ENCODE results near the gene SPOUT1. TPM values are rescaled to one million over a fixed set of nuclear protein-coding genes. Genes with fewer than 3 reads are reported as not detected.
A peak's percentile ranks its signal among the peaks of the same experiment; 100 is the strongest.

SPOUT1 gene
- total and polyA plus RNA-seq, 2 donors (not counting 1 experiment from before 2014, with no cell fraction given): 73.0 to 86.4 TPM

DNA sequence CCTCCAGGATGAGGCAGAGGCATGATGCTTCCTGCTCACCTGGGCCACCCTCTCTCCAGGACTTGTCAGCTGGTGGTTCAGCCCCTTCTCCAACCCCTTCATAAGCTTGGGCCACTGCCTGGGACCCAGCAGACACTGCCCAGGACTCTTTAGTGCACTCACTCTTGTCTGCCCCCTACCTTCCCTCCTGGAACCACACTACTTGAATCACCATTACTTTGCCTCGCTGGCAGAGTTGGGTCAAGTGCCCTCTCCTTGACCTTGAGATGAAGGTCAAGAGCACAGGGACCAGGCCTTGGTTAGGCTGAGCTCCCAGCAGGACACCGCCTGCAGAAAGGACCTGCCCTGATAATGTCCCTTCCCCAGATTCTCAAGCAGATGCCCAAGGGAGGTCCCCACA lies 19.8 kb downstream of the SPOUT1 start:
- H3K36me3 ChIP-seq (replicated peaks in 1 of 2; ENCODE audit: control extremely low read depth in 1 of 2, control insufficient read depth in 1 of 2, extremely low read depth in 1 of 2, insufficient read depth in 2 of 2, low read length in 1 of 2): peaks cover 0 to 25% of the 10 kb centered on the region in 2 experiments
- peak overlapping the region; percentile 10 for H3K27ac Mint-ChIP-seq
- no peaks in the 10 kb centered on the region for H4K20me1 ChIP-seq (ENCODE audit: control insufficient read depth, insufficient read depth, low read length, poor library complexity, severe bottlenecking)
- intact Hi-C loops (cut with micrococcal nuclease): no loop called here
- H3K4me1 ChIP-seq (ENCODE audit: control insufficient read depth in 2 of 2, insufficient read depth in 2 of 2, low read length in 2 of 2): no peaks in the 10 kb centered on the region
- H3K27ac ChIP-seq (ENCODE audit: low read length in 2 of 2): no peak overlapping the region
- no peaks in the 10 kb centered on the region for H3K4me1 Mint-ChIP-seq
- 81% methylated on average over 2 of the region's 2 CpGs for WGBS (ENCODE audit: insufficient coverage)
- no peaks in the 10 kb centered on the region for H3K9me3 Mint-ChIP-seq (ENCODE audit: insufficient read depth)
- no peak overlapping the region for H3K4me3 Mint-ChIP-seq
- H3K4me3 ChIP-seq (ENCODE audit: control extremely low read depth in 1 of 5, extremely low read depth in 1 of 5, insufficient read depth in 1 of 5, low read depth in 2 of 5, low read length in 4 of 5): no peak overlapping the region
- no peaks in the 10 kb centered on the region for H3K9me3 ChIP-seq (ENCODE audit: control extremely low read depth in 1 of 3, control insufficient read depth in 2 of 3, insufficient read depth in 1 of 3, low read length in 2 of 3)
- H3K27me3 ChIP-seq (replicated peaks in 1 of 4; ENCODE audit: control extremely low read depth in 1 of 4, control insufficient read depth in 3 of 4, insufficient read depth in 4 of 4, low read length in 3 of 4): no peaks in the 10 kb centered on the region
- no peak overlapping the region for H3K9ac ChIP-seq (ENCODE audit: low read length)
- no peaks in the 10 kb centered on the region for H3K27me3 Mint-ChIP-seq
- TF ChIP-seq EZH2 (IDR thresholded peaks at IDR 0.05; ENCODE audit: borderline replicate concordance, insufficient read depth, low read depth, low read length, poor library complexity, severe bottlenecking): no peak
- TF ChIP-seq, protein P1, sequence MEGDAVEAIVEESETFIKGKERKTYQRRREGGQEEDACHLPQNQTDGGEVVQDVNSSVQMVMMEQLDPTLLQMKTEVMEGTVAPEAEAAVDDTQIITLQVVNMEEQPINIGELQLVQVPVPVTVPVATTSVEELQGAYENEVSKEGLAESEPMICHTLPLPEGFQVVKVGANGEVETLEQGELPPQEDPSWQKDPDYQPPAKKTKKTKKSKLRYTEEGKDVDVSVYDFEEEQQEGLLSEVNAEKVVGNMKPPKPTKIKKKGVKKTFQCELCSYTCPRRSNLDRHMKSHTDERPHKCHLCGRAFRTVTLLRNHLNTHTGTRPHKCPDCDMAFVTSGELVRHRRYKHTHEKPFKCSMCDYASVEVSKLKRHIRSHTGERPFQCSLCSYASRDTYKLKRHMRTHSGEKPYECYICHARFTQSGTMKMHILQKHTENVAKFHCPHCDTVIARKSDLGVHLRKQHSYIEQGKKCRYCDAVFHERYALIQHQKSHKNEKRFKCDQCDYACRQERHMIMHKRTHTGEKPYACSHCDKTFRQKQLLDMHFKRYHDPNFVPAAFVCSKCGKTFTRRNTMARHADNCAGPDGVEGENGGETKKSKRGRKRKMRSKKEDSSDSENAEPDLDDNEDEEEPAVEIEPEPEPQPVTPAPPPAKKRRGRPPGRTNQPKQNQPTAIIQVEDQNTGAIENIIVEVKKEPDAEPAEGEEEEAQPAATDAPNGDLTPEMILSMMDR (IDR thresholded peaks at IDR 0.05): no peak
- ChIA-PET CTCF (interaction anchor here (1.1 to 1.2 kb wide), 2 partner anchors 10 to 164 kb away, joined by 3 read pairs; no protein-coding TSS in a partner anchor), POLR2A (no interaction called here)
- H3K79me2 ChIP-seq (ENCODE audit: control insufficient read depth, insufficient read depth, low read length): no peaks in the 10 kb centered on the region
- H3K4me2 ChIP-seq (replicated peaks; ENCODE audit: low read depth, low read length, poor library complexity, severe bottlenecking): no peak overlapping the region
- no peak overlapping the region for H2AFZ ChIP-seq (ENCODE audit: insufficient read depth, low read depth, low read length, poor library complexity, severe bottlenecking)
- DNase-seq (no peak), ATAC-seq (ENCODE audit: low read depth) (no peak)

- no peak overlapping the region for H3K27ac Mint-ChIP-seq
- Histone ChIP-seq H4K20me1 (ENCODE audit: control insufficient read depth, insufficient read depth, low read length, poor library complexity, severe bottlenecking) (no peaks in the 10 kb centered on the region), H3K27me3 (replicated peaks in 1 of 4; ENCODE audit: control extremely low read depth in 1 of 4, control insufficient read depth in 3 of 4, insufficient read depth in 4 of 4, low read length in 3 of 4) (no peaks in the 10 kb centered on the region), H3K79me2 (ENCODE audit: control insufficient read depth, insufficient read depth, low read length) (no peaks in the 10 kb centered on the region), H3K4me2 (replicated peaks; ENCODE audit: low read depth, low read length, poor library complexity, severe bottlenecking) (no peak overlapping the region), H3K4me1 (ENCODE audit: control insufficient read depth in 2 of 2, insufficient read depth in 2 of 2, low read length in 2 of 2) (no peaks in the 10 kb centered on the region), H3K27ac (ENCODE audit: low read length in 2 of 2) (no peak overlapping the region), H3K4me3 (ENCODE audit: control extremely low read depth in 1 of 5, extremely low read depth in 1 of 5, insufficient read depth in 1 of 5, low read depth in 2 of 5, low read length in 4 of 5) (no peak overlapping the region), H3K9ac (ENCODE audit: low read length) (no peak overlapping the region), H2AFZ (ENCODE audit: insufficient read depth, low read depth, low read length, poor library complexity, severe bottlenecking) (no peak overlapping the region), H3K36me3 (replicated peaks in 1 of 2; ENCODE audit: control extremely low read depth in 1 of 2, control insufficient read depth in 1 of 2, extremely low read depth in 1 of 2, insufficient read depth in 2 of 2, low read length in 1 of 2) (peaks cover 0 to 26% of the 10 kb centered on the region in 2 experiments), H3K9me3 (ENCODE audit: control extremely low read depth in 1 of 3, control insufficient read depth in 2 of 3, insufficient read depth in 1 of 3, low read length in 2 of 3) (no peaks in the 10 kb centered on the region)
- POLR2A ChIA-PET: interaction anchor here (0.6 kb wide), 1 partner anchor 187 kb away, joined by 14 read pairs; no protein-coding TSS in a partner anchor
- H3K9me3 Mint-ChIP-seq (ENCODE audit: insufficient read depth): no peaks in the 10 kb centered on the region
- WGBS (ENCODE audit: insufficient coverage): 98% methylated on average over 12 of the region's 12 CpGs
- H3K27me3 Mint-ChIP-seq: no peaks in the 10 kb centered on the region
- TF ChIP-seq, protein P1 (IDR thresholded peaks at IDR 0.05): no peak
- TF ChIP-seq EZH2 (IDR thresholded peaks at IDR 0.05; ENCODE audit: borderline replicate concordance, insufficient read depth, low read depth, low read length, poor library complexity, severe bottlenecking): no peak
- no peaks in the 10 kb centered on the region for H3K4me1 Mint-ChIP-seq
- no peak overlapping the region for H3K4me3 Mint-ChIP-seq
- no peak for ATAC-seq (ENCODE audit: low read depth)
- intact Hi-C loops (cut with micrococcal nuclease): no loop called here
- no peak for DNase-seq
- CTCF ChIA-PET: interaction anchor here (1.1 kb wide), 2 partner anchors 119 to 164 kb away, joined by 3 read pairs; no protein-coding TSS in a partner anchor
These were observed 20.5 kb downstream of the SPOUT1 start for GRCh38 chr9:128809036-128809599.

Measured in B cell (primary cell).